ENCODE measurements around the gene GOLGA6L10.
"Not testable (repeated sequence)": the region's sequence is repeated elsewhere in the genome, so short reads cannot be mapped to it uniquely, and the experiment has no call there.

The GOLGA6L10 gene

GRCh38 chr15:82342632-82343374 is 6.5 kb downstream of the GOLGA6L10 start:
- DNase-seq = not testable (repeated sequence)

DNA sequence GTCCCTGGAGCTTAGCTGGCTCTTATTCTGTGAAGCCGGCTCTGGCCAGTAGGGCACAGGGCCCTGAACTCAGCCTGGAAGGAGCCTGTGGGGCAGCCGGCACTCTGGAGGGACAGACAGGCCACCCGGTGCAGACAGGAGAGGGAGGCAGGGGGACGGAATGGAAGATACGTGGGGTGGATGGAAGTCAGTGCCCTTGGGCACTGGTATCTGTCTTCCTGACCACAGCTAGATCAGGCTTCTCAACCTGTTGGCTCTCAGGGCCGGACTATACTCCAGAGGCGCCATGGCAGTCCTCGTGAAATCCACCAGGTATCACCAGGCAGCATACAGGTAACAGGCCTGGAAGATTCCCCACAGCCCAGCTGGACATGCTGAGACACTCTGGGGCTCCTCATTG is 10.7 kb downstream of the GOLGA6L10 start:
- not testable (repeated sequence) for DNase-seq

- not testable (repeated sequence) for DNase-seq
Measured at GRCh38 chr15:82338053-82338452, 11.2 kb downstream of the GOLGA6L10 start.

- not testable (repeated sequence) for DNase-seq
Measured at GRCh38 chr15:82337051-82337450, 12.2 kb downstream of the GOLGA6L10 start.

GRCh38 chr15:82336180-82336647 is 13.1 kb downstream of the GOLGA6L10 start:
- not testable (repeated sequence) for DNase-seq

DNA sequence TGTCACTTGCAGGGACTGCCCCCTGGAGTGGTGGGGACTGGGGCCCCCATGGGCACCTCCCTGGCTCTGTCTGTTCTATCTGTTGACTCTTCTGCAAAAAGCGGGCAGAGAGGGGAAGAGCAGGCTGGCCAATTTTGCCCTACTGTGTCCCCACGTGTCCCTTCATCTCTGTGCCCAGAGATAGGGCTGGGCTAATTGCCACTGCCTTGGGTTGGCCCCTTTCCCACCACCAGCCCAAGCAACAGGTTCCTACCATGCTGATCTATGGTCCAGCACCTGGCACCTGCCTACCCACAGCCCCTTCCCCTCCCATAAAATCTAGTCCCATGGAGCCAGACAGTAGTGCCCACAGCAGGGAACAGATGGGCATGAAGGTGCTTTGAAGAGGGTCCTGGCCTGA is 14.3 kb downstream of the GOLGA6L10 start:
- not testable (repeated sequence) for DNase-seq

DNA sequence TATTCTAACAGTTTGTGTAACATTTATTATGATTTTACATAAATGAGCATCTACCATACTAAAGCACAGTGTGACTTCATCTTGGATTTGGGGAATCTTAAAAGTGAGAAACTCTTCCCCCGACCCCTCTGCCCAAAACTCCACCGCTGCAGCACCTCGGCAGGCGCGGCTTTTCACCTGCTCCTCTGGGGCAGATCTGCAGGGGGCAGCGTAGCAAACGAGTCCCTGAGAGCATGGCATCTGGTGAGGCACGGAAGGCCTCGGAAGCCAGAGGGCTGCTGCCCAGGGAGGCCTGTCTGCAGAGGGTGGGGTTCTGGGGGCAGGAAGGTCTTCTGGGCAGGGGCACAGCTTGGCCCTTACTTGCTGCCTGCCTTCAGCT is 14.7 kb downstream of the GOLGA6L10 start:
- DNase-seq = not testable (repeated sequence)

DNA sequence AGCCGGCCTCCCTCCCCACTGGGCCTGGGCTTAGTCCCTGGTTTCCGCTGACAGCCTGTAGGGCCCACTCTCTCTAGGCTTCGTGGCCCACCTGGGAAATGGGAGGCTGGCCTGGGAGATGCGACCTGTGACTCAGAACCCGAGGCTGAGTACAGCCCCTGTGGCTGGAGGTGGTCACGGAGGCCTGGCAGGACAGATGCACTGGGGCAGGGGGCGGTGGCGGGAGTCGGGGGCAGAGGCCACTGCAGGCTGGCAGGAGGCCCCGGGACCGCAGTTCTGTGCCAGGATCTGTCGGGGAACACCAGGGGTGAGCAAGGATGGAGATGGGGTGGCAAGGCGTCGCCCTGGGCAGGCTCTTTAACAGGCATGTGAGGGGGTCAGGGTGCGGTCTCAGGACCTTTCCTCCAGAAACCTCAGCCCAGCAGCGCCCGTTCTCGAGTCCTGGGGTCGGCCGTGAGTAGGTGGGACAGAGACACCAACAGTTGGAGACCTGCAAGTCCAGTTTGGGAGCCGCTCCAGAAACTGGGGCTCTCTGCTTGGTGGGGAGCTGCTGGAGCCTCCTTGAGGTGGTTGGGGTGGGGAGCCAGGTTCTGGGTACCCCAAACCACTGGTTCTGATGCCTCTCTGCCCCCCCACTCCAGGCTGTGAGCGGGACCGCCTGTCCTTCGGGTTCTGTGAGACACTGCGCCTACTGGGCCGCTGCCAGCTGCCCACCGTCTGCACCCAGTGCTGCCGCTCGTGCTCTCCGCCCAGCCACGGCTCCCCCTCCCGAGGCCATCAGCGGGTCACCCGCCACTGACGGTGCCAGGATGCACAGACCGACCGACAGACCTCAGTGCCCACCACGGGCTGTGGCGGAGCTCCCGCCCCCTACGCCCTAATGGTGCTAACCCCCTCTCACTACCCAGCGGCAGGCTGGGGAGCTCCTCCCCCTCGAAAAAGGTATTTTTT is 15.4 kb downstream of the GOLGA6L10 start:
- DNase-seq = not testable (repeated sequence)

- not testable (repeated sequence) for DNase-seq
Measured at GRCh38 chr15:82332711-82333602, 16.3 kb downstream of the GOLGA6L10 start.

DNA sequence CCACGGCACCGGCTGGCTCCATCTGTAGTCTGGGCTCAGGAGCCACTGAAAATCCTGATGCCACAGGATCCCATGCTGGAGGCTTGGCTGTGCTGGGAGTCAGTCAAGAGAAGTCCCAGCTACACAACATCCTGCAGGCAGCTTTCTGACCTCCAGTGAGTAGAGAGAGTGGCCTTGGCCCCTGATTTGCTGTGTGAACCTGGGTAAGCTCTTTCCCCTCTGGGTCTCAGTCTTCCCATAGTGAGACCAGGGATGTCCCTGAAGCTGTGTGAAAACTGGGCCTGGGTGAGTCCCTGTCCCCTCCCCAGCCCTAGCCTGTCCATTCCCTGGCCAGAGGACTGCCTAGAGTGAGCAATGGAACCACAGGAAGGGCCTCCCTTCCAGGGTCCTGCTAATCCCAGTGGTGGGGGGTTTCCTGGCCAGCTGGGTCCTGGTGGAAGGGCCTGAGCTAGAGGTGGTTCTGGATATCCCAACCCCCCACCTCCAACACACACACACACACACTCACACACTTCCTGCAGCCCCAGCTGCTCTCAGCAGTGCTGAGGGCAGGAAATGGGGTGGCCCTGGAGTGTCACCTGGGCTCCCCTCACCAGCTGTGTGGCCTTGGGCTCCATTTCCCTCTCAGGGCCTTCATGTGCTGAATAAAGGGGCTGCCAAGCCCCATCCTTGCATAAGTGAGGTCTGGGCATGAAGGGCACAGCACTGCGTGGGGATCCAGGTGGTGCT is 17.5 kb downstream of the GOLGA6L10 start:
- DNase-seq = not testable (repeated sequence)

GRCh38 chr15:82330921-82331320 is 18.4 kb downstream of the GOLGA6L10 start:
- DNase-seq = not testable (repeated sequence)

- not testable (repeated sequence) for DNase-seq
Measured at GRCh38 chr15:82329039-82329438, 20.2 kb downstream of the GOLGA6L10 start.

DNA sequence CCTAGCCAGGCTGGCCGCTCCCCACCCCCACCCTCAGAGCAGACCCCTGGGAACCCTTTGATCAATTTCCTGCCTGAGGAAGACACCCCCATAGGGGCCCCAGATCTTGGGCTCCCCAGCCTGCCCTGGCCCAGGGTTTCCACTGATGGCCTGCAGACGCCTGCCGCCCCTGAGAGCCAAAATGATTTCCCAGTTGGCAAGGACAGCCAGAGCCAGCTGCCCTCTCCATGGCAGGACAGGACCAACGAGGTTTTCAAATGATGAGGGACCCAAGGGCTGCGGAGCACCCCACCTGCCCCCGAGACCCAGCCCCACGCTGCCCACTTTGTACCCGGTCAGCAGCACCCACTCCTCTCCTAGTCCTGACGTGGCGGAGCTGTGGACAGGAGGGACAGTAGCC is 21.9 kb downstream of the GOLGA6L10 start:
- not testable (repeated sequence) for DNase-seq

GRCh38 chr15:82326896-82327295 is 22.4 kb downstream of the GOLGA6L10 start:
- DNase-seq = not testable (repeated sequence)

DNA sequence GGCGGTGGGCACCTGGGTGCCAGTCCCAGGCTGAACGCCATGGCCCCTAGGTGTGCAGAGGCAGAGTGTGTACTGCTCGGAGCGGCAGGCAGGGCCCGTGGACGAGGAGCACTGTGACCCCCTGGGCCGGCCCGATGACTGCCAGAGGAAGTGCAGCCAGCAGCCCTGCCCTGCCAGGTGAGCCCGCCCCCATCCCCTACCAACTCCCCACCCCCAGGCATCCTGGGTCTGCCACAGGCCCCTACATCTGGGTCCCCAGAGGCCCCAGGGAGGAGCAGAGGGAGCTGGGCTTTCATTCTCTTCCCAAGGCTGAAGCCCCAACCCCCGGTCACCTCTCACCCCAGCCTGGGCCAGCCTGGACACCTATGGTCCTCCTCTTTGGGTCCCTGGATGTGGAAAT is 23.6 kb downstream of the GOLGA6L10 start:
- not testable (repeated sequence) for DNase-seq

GRCh38 chr15:82324831-82325230 is 24.4 kb downstream of the GOLGA6L10 start:
- DNase-seq = not testable (repeated sequence)

GRCh38 chr15:82322488-82322887 is 26.8 kb downstream of the GOLGA6L10 start:
- not testable (repeated sequence) for DNase-seq

DNA sequence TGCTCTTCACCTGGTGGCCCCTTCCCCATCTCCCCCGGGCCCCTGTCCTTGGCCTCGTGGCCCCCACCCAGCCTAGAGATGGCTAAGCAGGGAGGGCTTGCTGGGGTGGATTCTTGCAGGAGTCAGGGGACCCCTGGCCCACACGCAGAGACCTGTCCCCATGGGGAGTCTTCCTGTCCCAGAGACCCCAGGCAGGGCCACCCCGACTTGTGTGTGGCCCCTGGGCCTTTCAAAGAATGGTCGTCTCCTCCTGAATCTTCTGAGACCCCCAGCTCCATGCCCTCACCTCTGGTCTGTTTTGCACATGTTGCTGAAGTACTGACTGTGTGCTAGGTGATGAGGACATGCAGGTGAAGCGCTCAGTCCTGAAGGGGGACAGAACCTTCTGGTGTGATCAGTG is 28.4 kb downstream of the GOLGA6L10 start:
- not testable (repeated sequence) for DNase-seq

- not testable (repeated sequence) for DNase-seq
Measured at GRCh38 chr15:82319522-82320278, 29.6 kb downstream of the GOLGA6L10 start.

GRCh38 chr15:82318281-82318680 is 31.0 kb downstream of the GOLGA6L10 start:
- DNase-seq = not testable (repeated sequence)

GRCh38 chr15:82317516-82317915 is 31.8 kb downstream of the GOLGA6L10 start:
- not testable (repeated sequence) for DNase-seq
